Activated CD8-positive, alpha-beta T cell treated with anti-CD3 and anti-CD28 coated beads for 36 hours (primary cell): ENCODE data around the gene CRYGC. TPM values are rescaled to one million over a fixed set of nuclear protein-coding genes. Genes with fewer than 3 reads are reported as not detected.
"Not testable (repeated sequence)": the region's sequence is repeated elsewhere in the genome, so short reads cannot be mapped to it uniquely, and the experiment has no call there.

ENCODE experiments used
- ATAC-seq: fragments of 200-7000 bp; cut with Tn5 transposase; one replicate; pipeline ENCODE4 v1.10.0; 2021; ENCODE audit warnings: mild to moderate bottlenecking, moderate library complexity
- CTCF ChIA-PET: fragments of 350-600 bp; sonication (Branson Sonifier 250); formaldehyde crosslinking; loops from one replicate; lab custom pipeline; 2021; ENCODE audit warnings: antibody characterized with exemption; lab: Charles Lee
- POLR2A ChIA-PET: fragments of 350-600 bp; sonication (Branson Sonifier 250); formaldehyde crosslinking; loops from one replicate; lab custom pipeline; 2021; ENCODE audit warnings: antibody characterized with exemption; lab: Charles Lee
- DNase-seq: peaks from one replicate; pipeline ENCODE4 v3.0.0-alpha.2; 2020
- H3K27ac Mint-ChIP-seq: one replicate; pipeline ENCODE4 v1.8.0; 2021; ENCODE audit warnings: mild to moderate bottlenecking, mixed read lengths
- H3K27me3 Mint-ChIP-seq: one replicate; pipeline ENCODE4 v1.8.0; 2021; ENCODE audit warnings: mixed read lengths
- H3K36me3 Mint-ChIP-seq: one replicate; pipeline ENCODE4 v1.8.0; 2021; ENCODE audit warnings: low read depth, mixed read lengths
- H3K4me1 Mint-ChIP-seq: one replicate; pipeline ENCODE4 v1.8.0; 2021; ENCODE audit warnings: low read depth, mixed read lengths
- H3K4me3 Mint-ChIP-seq: one replicate; pipeline ENCODE4 v1.8.0; 2021; ENCODE audit warnings: mild to moderate bottlenecking, moderate library complexity, mixed read lengths
- H3K9me3 Mint-ChIP-seq: one replicate; pipeline ENCODE4 v1.8.0; 2021; ENCODE audit warnings: mixed read lengths
- CTCF ChIP-seq: fragments of 200-600 bp; IDR thresholded peaks from one replicate; pipeline ENCODE4 v1.8.0; 2022; ENCODE audit warnings: antibody characterized with exemption, mild to moderate bottlenecking
- intact Hi-C: fragments of 100-400 bp; cut with micrococcal nuclease; formaldehyde crosslinking; loops from one replicate; pipeline ENCODE4 v1.10.0; 2022
- total RNA-seq, 2 experiments: library from RNA; stranded (reverse); gene quantifications; one replicate each; pipeline ENCODE4 v1.2.3, GENCODE V29; 2021

The CRYGC gene
- total RNA-seq, 2 experiments from 2014 or later = not detected

- Mint-ChIP-seq H3K4me3 (no peak overlapping the region), H3K4me1 (peaks cover 5% of the 10 kb centered on the region), H3K27me3 (peaks cover 25% of the 10 kb centered on the region), H3K9me3 (no peaks in the 10 kb centered on the region), H3K36me3 (no peaks in the 10 kb centered on the region), H3K27ac (no peak overlapping the region)
- TF ChIP-seq CTCF = no peak
- no peak for DNase-seq
- POLR2A ChIA-PET = no interaction called here
- intact Hi-C loops = no loop called here
- no peak for ATAC-seq
- CTCF ChIA-PET = no interaction called here
Observed at GRCh38 chr2:208128136-208128535, 1.5 kb downstream of the CRYGC start.

DNA sequence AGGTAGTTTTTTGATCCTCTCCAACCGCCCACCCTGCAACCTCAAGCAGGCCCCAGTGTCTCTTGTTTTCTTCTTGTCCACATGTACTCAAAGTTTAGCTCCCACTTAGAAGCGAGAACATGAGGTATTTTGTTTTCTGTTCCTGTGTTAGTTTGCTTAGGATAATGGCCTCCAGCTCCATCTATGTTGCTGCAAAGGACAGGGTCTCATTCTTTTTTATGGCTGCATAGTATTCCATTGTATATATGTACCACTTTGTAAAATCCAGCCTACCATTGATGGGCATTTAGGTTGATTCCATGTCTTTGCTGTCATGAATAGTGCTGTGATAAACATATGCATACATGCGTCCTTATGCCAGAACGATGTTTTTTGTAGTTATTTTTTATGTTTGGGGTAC is 2.5 kb downstream of the CRYGC start:
- Mint-ChIP-seq H3K27me3 (peaks cover 25% of the 10 kb centered on the region), H3K9me3 (no peaks in the 10 kb centered on the region), H3K27ac (no peak overlapping the region), H3K4me1 (peaks cover 5% of the 10 kb centered on the region), H3K36me3 (no peaks in the 10 kb centered on the region), H3K4me3 (no peak overlapping the region)
- intact Hi-C loops = no loop called here
- ATAC-seq (no peak), DNase-seq (no peak)
- ChIA-PET CTCF (no interaction called here), POLR2A (no interaction called here)
- TF ChIP-seq CTCF = no peak

DNA sequence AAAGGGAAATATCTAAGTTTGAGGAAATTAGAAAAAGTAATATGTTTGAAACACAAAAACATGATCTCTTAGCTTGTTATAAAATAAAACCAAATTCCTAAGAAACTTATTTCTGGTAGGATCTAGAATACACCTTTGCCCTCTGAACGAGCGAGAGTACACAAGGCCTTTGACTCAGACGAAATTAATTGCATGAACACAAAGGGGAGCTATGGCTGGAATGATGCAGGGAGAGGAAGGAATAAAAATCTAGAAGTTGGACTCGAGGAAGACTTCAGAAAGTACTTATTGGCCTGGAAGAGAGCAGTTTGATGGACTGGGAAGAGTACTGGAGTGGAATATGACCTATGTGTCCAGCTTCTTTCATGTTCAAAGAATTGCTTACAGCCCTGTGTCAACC is 4.4 kb downstream of the CRYGC start:
- DNase-seq (no peak), ATAC-seq (no peak)
- peaks cover 5% of the 10 kb centered on the region for H3K4me1 Mint-ChIP-seq
- H3K4me3 Mint-ChIP-seq = no peak overlapping the region
- intact Hi-C loops = no loop called here
- H3K27ac Mint-ChIP-seq = no peak overlapping the region
- ChIA-PET CTCF (interaction anchor here (1.1 kb wide), 1 partner anchor 1907 kb away, joined by 4 read pairs; no protein-coding TSS in a partner anchor), POLR2A (no interaction called here)
- no peak for TF ChIP-seq CTCF
- H3K27me3 Mint-ChIP-seq = peaks cover 27% of the 10 kb centered on the region
- no peaks in the 10 kb centered on the region for H3K9me3 Mint-ChIP-seq
- H3K36me3 Mint-ChIP-seq = no peaks in the 10 kb centered on the region

DNA sequence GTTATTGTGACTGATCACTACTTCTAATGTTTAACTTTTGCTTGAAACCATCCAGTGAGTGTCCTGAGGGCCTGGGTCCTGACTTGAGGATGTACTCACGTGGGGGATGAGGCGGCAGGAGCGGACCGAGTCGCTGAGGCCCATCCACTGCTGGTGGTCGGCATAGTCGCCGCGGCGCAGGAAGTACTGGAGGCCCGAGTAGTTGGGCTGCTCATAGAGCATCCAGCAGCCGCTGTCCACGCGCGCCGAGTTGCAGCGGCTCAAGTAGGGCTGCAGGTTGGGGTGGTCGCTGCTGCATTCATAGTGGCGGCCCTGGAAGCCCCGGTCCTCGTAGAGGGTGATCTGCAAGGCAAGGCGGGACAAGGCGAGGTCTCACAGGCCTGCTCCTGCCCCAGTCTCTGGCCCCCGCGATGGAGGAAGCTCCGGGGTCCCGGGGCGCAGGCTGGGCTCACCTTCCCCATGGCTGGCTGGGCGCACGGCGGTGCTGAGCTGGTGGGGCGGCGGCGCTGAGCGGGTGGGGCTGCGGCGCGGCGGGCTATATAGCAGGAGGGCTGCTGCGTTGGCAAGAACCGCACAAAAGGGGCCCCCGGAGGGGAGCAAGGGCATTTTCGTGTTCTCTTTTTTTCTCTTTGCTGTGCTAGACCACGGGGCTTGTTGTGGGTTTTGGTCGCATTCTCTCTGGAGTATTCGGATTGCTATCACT is 5.5 kb downstream of the CRYGC start, which contains the start of gene CRYGD:
CRYGD (minus strand) TSS at position 512 of the 703 bp plus-strand sequence; CDS start at position 461, 51 bp downstream.
- Mint-ChIP-seq H3K4me3 (peak within 1 kb of the TSS; percentile 43), H3K27me3 (peaks cover 27% of the 10 kb centered on the region)
- CTCF ChIA-PET, POLR2A ChIA-PET, H3K4me1 Mint-ChIP-seq, H3K9me3 Mint-ChIP-seq, H3K36me3 Mint-ChIP-seq, intact Hi-C loops, H3K27ac Mint-ChIP-seq: not testable (repeated sequence)
- DNase-seq = peak; percentile 20
- ATAC-seq = peak; percentile 53

DNA sequence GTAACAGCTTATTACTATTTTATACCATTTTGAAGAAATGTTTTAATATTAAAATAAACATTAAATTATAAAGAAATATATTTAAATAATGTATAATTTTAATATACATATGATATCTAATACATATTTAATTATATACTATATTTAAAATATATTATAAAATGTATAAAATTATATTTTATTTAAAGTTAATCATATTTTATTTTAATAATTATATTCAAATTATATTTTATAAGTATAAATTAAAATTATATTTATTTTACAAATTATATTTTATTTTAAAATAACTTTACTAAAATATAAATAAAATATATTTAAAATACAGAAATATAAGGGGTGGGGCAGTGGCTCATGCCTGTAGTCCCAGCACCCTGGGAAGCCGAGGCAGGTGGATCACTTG is 7.4 kb downstream of the CRYGC start:
- DNase-seq = no peak
- Mint-ChIP-seq H3K36me3 (no peaks in the 10 kb centered on the region), H3K27me3 (peaks cover 24% of the 10 kb centered on the region), H3K9me3 (no peaks in the 10 kb centered on the region), H3K4me1 (peaks cover 5% of the 10 kb centered on the region), H3K4me3 (no peak overlapping the region), H3K27ac (no peak overlapping the region)
- POLR2A ChIA-PET = no interaction called here
- CTCF ChIA-PET = interaction anchor here (0.9 to 1.0 kb wide), 2 partner anchors 53 to 132 kb away, joined by 3 read pairs; partner anchors contain the start of gene IDH1
- ATAC-seq = no peak
- intact Hi-C loops = no loop called here
- TF ChIP-seq CTCF = no peak
